HEK293T (cell line): ENCODE results near the gene AQP12A.

Source experiments
- CTCF ChIA-PET: fragments of 350-600 bp; formaldehyde crosslinking; extraction: SDS; loops from one replicate; lab custom pipeline; 2021; ENCODE audit warnings: antibody characterized with exemption, inconsistent platforms; lab: Yijun Ruan, JAX
- POLR2A ChIA-PET: fragments of 350-600 bp; formaldehyde crosslinking; extraction: SDS; loops from one replicate; lab custom pipeline; 2020; ENCODE audit warnings: antibody characterized with exemption, inconsistent platforms; lab: Yijun Ruan, JAX
- DNase-seq: peaks from one replicate; pipeline ENCODE4 v3.0.0; 2012; ENCODE audit warnings: mixed read lengths; ENCODE audit errors: extremely low spot score
- ARNT ChIP-seq: fragments of 450-650 bp; IDR thresholded peaks from 2 replicates; pipeline ENCODE4 v1.6.1; 2017; ENCODE audit warnings: mild to moderate bottlenecking
- BHLHE40 ChIP-seq: fragments of 450-650 bp; IDR thresholded peaks from 2 replicates; pipeline ENCODE4 v1.6.1; 2016; ENCODE audit warnings: mild to moderate bottlenecking, moderate library complexity, borderline replicate concordance
- CTBP1 ChIP-seq: fragments of 450-650 bp; IDR thresholded peaks from 2 replicates; pipeline ENCODE4 v1.6.1; 2016; ENCODE audit warnings: borderline replicate concordance
- ELF4 ChIP-seq: fragments of 450-650 bp; IDR thresholded peaks from 2 replicates; pipeline ENCODE4 v1.6.1; 2017; ENCODE audit warnings: antibody characterized with exemption
- FOXA1 ChIP-seq: fragments of 450-650 bp; IDR thresholded peaks from 2 replicates; pipeline ENCODE4 v1.6.1; 2016; ENCODE audit warnings: mild to moderate bottlenecking
- FOXK2 ChIP-seq: fragments of 450-650 bp; IDR thresholded peaks from 2 replicates; pipeline ENCODE4 v1.6.1; 2016; ENCODE audit warnings: mild to moderate bottlenecking
- FOXM1 ChIP-seq: fragments of 450-650 bp; IDR thresholded peaks from 2 replicates; pipeline ENCODE4 v1.6.1; 2017; ENCODE audit warnings: mild to moderate bottlenecking, borderline replicate concordance
- HDGF ChIP-seq: fragments of 450-650 bp; IDR thresholded peaks from 2 replicates; pipeline ENCODE4 v1.6.1; 2017; ENCODE audit warnings: antibody characterized with exemption, borderline replicate concordance
- L3MBTL2 ChIP-seq: fragments of 450-650 bp; conservative IDR thresholded peaks from 2 replicates; pipeline ENCODE4 v1.6.1; 2016; ENCODE audit warnings: mild to moderate bottlenecking
- LEF1 ChIP-seq: fragments of 450-650 bp; IDR thresholded peaks from 2 replicates; pipeline ENCODE4 v1.6.1; 2017; ENCODE audit warnings: mild to moderate bottlenecking, borderline replicate concordance
- NFRKB ChIP-seq: fragments of 450-650 bp; IDR thresholded peaks from 2 replicates; pipeline ENCODE4 v1.6.1; 2016; ENCODE audit warnings: mild to moderate bottlenecking, moderate library complexity
- SP1 ChIP-seq: fragments of 450-650 bp; IDR thresholded peaks from 2 replicates; pipeline ENCODE4 v1.6.1; 2017
- SUZ12 ChIP-seq: fragments of 450-650 bp; IDR thresholded peaks from 2 replicates; pipeline ENCODE4 v1.6.1; 2016; ENCODE audit warnings: mild to moderate bottlenecking
- TARDBP ChIP-seq: fragments of 450-650 bp; IDR thresholded peaks from 2 replicates; pipeline ENCODE4 v1.6.1; 2016
- ZNF384 ChIP-seq: fragments of 450-650 bp; IDR thresholded peaks from 2 replicates; pipeline ENCODE4 v1.6.1; 2016
- TF ChIP-seq, protein P1 (sequence below): fragments of 450-650 bp; IDR thresholded peaks from 2 replicates; pipeline ENCODE4 v1.6.1; 2016

AQP12A gene

DNA sequence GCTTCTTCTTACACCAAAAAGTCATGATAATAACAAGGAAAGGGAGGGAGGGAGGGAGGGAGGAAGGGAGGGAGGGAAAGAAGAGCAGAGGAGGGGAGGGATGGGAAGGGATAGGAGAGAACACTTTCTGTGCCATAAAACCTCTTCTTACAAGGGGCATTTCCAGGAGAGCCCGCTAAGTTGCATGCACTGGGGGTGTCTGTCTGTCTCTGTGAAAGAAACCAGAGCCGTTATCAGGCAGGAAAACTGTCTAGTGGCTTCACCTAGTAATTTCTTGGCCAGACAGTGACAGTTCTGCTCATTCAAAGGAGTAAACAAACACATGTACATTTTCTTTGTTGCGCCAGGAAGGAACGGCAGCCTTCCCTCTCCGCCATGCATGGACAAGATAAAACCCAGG is 45.8 kb downstream of the AQP12A start:
- POLR2A ChIA-PET = no interaction called here

DNA sequence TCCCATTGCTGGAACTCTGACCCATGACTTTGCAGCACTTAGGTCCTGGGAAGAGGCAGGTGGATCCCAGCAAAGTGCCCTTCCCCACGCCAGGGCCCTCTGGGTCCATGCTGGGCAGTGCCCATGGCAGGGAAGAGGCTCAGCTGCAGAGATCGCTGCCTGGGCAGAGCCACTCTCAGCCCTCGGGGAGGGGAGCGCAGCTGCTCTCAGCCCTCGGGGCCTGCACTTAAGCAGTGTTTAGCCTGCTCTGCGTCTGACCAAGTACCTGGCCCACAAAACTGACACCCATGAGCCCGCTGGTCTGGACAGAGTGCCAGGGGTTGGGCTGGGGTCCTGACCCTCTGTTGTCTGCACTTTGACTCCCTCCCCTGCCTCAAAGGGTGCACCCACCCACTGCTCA is 46.3 kb downstream of the AQP12A start:
- no peak for DNase-seq
- ChIA-PET CTCF (no interaction called here), POLR2A (no interaction called here)
- TF ChIP-seq BHLHE40 (no peak), ELF4 (no peak)
- TF ChIP-seq, protein P1, sequence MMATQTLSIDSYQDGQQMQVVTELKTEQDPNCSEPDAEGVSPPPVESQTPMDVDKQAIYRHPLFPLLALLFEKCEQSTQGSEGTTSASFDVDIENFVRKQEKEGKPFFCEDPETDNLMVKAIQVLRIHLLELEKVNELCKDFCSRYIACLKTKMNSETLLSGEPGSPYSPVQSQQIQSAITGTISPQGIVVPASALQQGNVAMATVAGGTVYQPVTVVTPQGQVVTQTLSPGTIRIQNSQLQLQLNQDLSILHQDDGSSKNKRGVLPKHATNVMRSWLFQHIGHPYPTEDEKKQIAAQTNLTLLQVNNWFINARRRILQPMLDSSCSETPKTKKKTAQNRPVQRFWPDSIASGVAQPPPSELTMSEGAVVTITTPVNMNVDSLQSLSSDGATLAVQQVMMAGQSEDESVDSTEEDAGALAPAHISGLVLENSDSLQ = no peak

More for the DNA sequence above, 45.8 kb downstream of the AQP12A start:
- TF ChIP-seq FOXM1 = no peak
- TF ChIP-seq, protein P1 = no peak
- TF ChIP-seq SP1 = no peak
- no peak for TF ChIP-seq FOXA1
- no peak for TF ChIP-seq FOXK2
- no peak for TF ChIP-seq HDGF
- no peak for TF ChIP-seq BHLHE40
- TF ChIP-seq ELF4 = no peak
- TF ChIP-seq L3MBTL2 = no peak
- no peak for TF ChIP-seq TARDBP
- TF ChIP-seq SUZ12 = no peak
- TF ChIP-seq NFRKB = no peak
- TF ChIP-seq LEF1 = no peak
- TF ChIP-seq ARNT = no peak
- no peak for TF ChIP-seq ZNF384
- no peak for TF ChIP-seq CTBP1
- CTCF ChIA-PET = no interaction called here
- DNase-seq = no peak

DNA sequence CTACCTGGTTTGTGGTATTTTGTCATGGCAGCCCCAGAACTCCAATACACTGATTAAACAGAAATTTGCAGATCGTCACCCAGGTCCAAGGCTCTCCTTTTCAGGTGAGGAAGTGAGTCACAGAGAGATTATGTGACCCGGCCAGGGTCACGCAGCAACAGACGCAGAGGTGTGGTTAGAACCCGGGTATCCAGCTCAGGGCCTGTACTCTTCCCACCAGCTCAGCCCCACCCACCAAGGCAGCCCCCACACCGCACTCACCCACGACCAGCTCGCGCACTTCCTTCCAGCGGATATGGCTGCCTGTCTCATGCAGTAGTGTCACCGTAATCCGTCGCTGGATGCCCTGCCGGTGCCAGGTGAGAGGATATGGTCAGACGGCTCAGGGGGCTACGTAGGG is 48.1 kb downstream of the AQP12A start:
- POLR2A ChIA-PET = no interaction called here
- CTCF ChIA-PET = no interaction called here
- no peak for TF ChIP-seq FOXM1
- no peak for TF ChIP-seq L3MBTL2
- no peak for TF ChIP-seq BHLHE40
- DNase-seq = no peak

DNA sequence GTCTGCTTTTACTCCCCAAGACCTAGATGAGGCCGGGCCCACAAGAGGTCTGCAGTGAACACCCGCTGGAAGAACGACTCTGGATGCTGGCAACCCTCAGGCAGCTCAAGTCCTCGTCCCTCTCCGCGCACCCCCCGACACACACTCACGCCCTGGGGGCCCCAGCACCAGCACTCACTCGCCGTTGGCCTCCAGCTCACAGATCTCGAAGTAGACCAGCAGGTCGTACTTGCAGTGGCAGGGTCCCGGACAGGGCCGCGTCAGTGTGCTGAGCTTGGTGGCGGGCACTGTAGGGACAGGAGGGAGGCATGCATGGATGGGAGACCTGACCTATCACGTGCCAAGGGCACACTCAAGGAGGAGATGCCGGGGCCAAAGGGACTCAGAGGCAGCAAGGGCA is 49.4 kb downstream of the AQP12A start:
- no peak for TF ChIP-seq LEF1
- no peak for TF ChIP-seq ZNF384
- TF ChIP-seq ARNT = no peak
- no peak for TF ChIP-seq NFRKB
- no peak for TF ChIP-seq L3MBTL2
- no peak for TF ChIP-seq HDGF
- no peak for TF ChIP-seq FOXK2
- TF ChIP-seq SP1 = no peak
- no peak for TF ChIP-seq TARDBP
- TF ChIP-seq BHLHE40 = no peak
- TF ChIP-seq, protein P1 = no peak
- no peak for TF ChIP-seq ELF4
- no peak for TF ChIP-seq FOXM1
- no peak for DNase-seq
- ChIA-PET POLR2A (no interaction called here), CTCF (no interaction called here)

DNA sequence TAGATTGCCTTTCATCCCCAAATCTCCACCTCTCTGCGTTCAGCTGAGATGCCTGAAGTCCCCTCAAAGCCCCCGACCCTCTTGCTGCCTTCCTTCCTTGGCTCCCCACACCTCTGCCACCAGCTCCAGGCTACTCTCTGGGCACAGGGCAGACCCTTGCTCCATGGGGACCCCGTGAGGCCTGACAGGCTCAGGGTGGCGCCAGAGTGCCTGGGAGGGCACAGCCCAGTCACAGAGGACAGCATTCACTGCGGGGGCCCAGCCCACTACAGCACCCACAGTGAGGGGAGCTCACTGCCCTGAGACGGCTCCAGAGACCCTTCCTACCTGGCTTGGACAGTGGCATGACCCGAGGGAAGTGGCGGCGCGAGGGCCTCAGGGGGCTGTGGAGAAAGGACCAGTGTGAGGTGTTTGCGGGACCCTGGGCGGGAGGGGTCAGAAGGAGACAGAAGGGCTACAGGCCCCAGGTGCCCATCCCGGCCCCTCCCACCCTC is 51.0 kb downstream of the AQP12A start:
- ChIA-PET POLR2A (no interaction called here), CTCF (interaction anchor here (0.7 kb wide), 1 partner anchor 235 kb away, joined by 3 read pairs; no protein-coding TSS in a partner anchor)
- no peak for TF ChIP-seq FOXM1
- no peak for TF ChIP-seq SUZ12
- no peak for TF ChIP-seq ARNT
- TF ChIP-seq ZNF384 = no peak
- TF ChIP-seq NFRKB = no peak
- no peak for DNase-seq

GRCh38 chr2:240745456-240745855 is 53.8 kb downstream of the AQP12A start:
- TF ChIP-seq NFRKB = no peak
- no peak for TF ChIP-seq TARDBP
- no peak for TF ChIP-seq SUZ12
- no peak for TF ChIP-seq ELF4
- no peak for TF ChIP-seq FOXM1
- no peak for DNase-seq
- ChIA-PET POLR2A (no interaction called here), CTCF (no interaction called here)

DNA sequence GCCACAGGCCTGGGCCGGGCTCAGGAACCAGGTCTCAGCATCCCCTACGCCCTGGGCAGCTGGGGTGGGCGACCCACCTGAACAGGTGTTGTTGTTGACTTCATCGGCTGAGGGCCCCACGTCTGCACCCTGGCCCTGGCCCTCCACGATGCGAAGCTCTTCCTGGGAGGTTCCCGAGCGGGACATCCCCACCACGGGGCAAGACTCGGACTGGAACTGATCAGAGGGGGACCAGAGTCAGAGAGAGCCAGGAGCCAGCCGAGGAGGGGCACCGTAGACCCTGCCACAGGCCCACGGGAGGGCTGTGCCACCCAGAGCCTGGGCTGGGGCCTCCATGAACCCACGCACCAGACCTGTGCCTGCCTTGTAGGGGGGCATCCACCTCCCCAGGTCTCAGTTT is 54.3 kb downstream of the AQP12A start:
- DNase-seq = no peak
- CTCF ChIA-PET = no interaction called here
- no peak for TF ChIP-seq HDGF
- no peak for TF ChIP-seq SUZ12
- no peak for TF ChIP-seq SP1
- TF ChIP-seq, protein P1 = no peak
- TF ChIP-seq CTBP1 = no peak
- TF ChIP-seq ELF4 = no peak
- TF ChIP-seq TARDBP = no peak
- no peak for TF ChIP-seq FOXK2
- TF ChIP-seq BHLHE40 = no peak
- no peak for TF ChIP-seq LEF1
- no peak for TF ChIP-seq ARNT
- no peak for TF ChIP-seq NFRKB
- POLR2A ChIA-PET = no interaction called here
